Measurements from ENCODE around the gene ABCG2. TPM values are rescaled to one million over a fixed set of nuclear protein-coding genes. Genes with fewer than 3 reads are reported as not detected.
"Not testable (repeated sequence)": the region's sequence is repeated elsewhere in the genome, so short reads cannot be mapped to it uniquely, and the experiment has no call there.

ABCG2 gene
- polyA plus RNA-seq, 2 of the 4 experiments (the other 2 are of a cell fraction): 27.9 to 55.3 TPM

GRCh38 chr4:88108747-88109122, 49.7 kb downstream of the ABCG2 start:
- no peak for TF ChIP-seq ZSCAN20 (CRISPR knock-in tag; IDR thresholded peaks at IDR 0.05)
- no peak for TF ChIP-seq EHMT2 (IDR thresholded peaks at IDR 0.05; ENCODE audit: low read depth)
- no peak for TF ChIP-seq RARB (CRISPR knock-in tag; IDR thresholded peaks at IDR 0.05)
- no peak for TF ChIP-seq JUN (IDR thresholded peaks at IDR 0.05)
- TF ChIP-seq MAZ (IDR thresholded peaks at IDR 0.05; ENCODE audit: borderline replicate concordance, low read depth, low read length): no peak
- TF ChIP-seq RNF2 (IDR thresholded peaks at IDR 0.05; ENCODE audit: borderline replicate concordance, low read depth): no peak
- TF ChIP-seq KDM5A (IDR thresholded peaks at IDR 0.05): no peak
- no peak for TF ChIP-seq PHF8 (IDR thresholded peaks at IDR 0.05; ENCODE audit: borderline replicate concordance, low read depth)
- H3K9me3 ChIP-seq: no peaks in the 10 kb centered on the region
- DNase-seq (ENCODE audit: low read depth in 1 of 2, low spot score in 1 of 2) (no peak), ATAC-seq (no peak), FAIRE-seq (no peak)
- ChIA-PET CTCF (interaction anchor here (1.1 kb wide), 1 partner anchor 9 kb away, joined by 7 read pairs; no protein-coding TSS in a partner anchor), POLR2A (no interaction called here)
- peaks cover 67% of the 10 kb centered on the region for H3K4me1 ChIP-seq
- H3K27ac ChIP-seq: peak overlapping the region; percentile 87 to 97
- H3K4me2 ChIP-seq: peak overlapping the region; percentile 76
- no peak overlapping the region for H3K4me3 ChIP-seq
- 77% methylated on average over 5 of the region's 5 CpGs for WGBS (ENCODE audit: missing lambda C conversion rate)

- H3K4me3 ChIP-seq; POLR2A ChIA-PET; H3K9me3 ChIP-seq; DNase-seq (ENCODE audit: low read depth in 1 of 2, low spot score in 1 of 2); FAIRE-seq: not testable (repeated sequence)
- Histone ChIP-seq H3K4me2 (peak overlapping the region; percentile 76), H3K27ac (peak overlapping the region; percentile 87 to 97), H3K4me1 (peaks cover 67% of the 10 kb centered on the region)
- CTCF ChIA-PET: interaction anchor here (1.1 kb wide), 1 partner anchor 10 kb away, joined by 7 read pairs; no protein-coding TSS in a partner anchor
- 7% methylated on average over 7 of the region's 7 CpGs for WGBS (ENCODE audit: missing lambda C conversion rate)
- peak in 1 of 2 experiments; percentile 14; a peak in 3 of 6 replicates for ATAC-seq
Measured at GRCh38 chr4:88108108-88108465, 50.4 kb downstream of the ABCG2 start.

GRCh38 chr4:88107406-88108107, 50.9 kb downstream of the ABCG2 start:
- 0% methylated on average over 2 of the region's 2 CpGs for WGBS (ENCODE audit: missing lambda C conversion rate)
- CTCF ChIA-PET: interaction anchor here (1.1 kb wide), 1 partner anchor 10 kb away, joined by 7 read pairs; no protein-coding TSS in a partner anchor
- H3K4me2 ChIP-seq: peak overlapping the region; percentile 76
- TF ChIP-seq ZFP36 (IDR thresholded peaks at IDR 0.05; ENCODE audit: borderline replicate concordance, partially characterized antibody): no peak
- TF ChIP-seq MYC (IDR thresholded peaks at IDR 0.05; ENCODE audit: borderline replicate concordance, low read length): no peak
- TF ChIP-seq REST (IDR thresholded peaks at IDR 0.05): no peak
- no peak for TF ChIP-seq MAZ (IDR thresholded peaks at IDR 0.05; ENCODE audit: borderline replicate concordance, low read depth, low read length)
- TF ChIP-seq CEBPB (IDR thresholded peaks at IDR 0.05): peak in 1 of 2 experiments; percentile 78; a peak in 3 of 4 replicates
- TF ChIP-seq MAX (IDR thresholded peaks at IDR 0.05): peak; percentile 77
- peak; percentile 37; the same call in 1 of the 2 replicates for TF ChIP-seq PBX3 (IDR thresholded peaks at IDR 0.05)
- TF ChIP-seq RFX5 (IDR thresholded peaks at IDR 0.05): no peak
- peak; percentile 96 for TF ChIP-seq RARB (CRISPR knock-in tag; IDR thresholded peaks at IDR 0.05)
- TF ChIP-seq POLR2AphosphoS2 (conservative IDR thresholded peaks at IDR 0.05; ENCODE audit: low read length): no peak
- TF ChIP-seq FOSB (CRISPR knock-in tag; IDR thresholded peaks at IDR 0.05): no peak
- peak; percentile 91 for TF ChIP-seq ESRRA (IDR thresholded peaks at IDR 0.05; ENCODE audit: borderline replicate concordance, low read length)
- no peak for TF ChIP-seq TFCP2L1 (CRISPR knock-in tag; IDR thresholded peaks at IDR 0.05)
- no peak for TF ChIP-seq PHF8 (IDR thresholded peaks at IDR 0.05; ENCODE audit: borderline replicate concordance, low read depth)
- TF ChIP-seq RAD21 (conservative IDR thresholded peaks at IDR 0.05 in 1 of 2, IDR thresholded peaks at IDR 0.05 in 1 of 2): peak; percentile 15 to 21; a peak in 2 of 5 replicates
- 0 out of 3 replicates have a peak, but pooled peaks have one; percentile 9 for TF ChIP-seq SMC3 (IDR thresholded peaks at IDR 0.05)
- TF ChIP-seq EHF (CRISPR knock-in tag; IDR thresholded peaks at IDR 0.05): peak; percentile 46; the same call in 1 of the 2 replicates
- no peak for TF ChIP-seq CBX8 (IDR thresholded peaks at IDR 0.05)
- TF ChIP-seq ELK1 (IDR thresholded peaks at IDR 0.05; ENCODE audit: low read depth, low read length): no peak
- TF ChIP-seq KDM5A (IDR thresholded peaks at IDR 0.05): no peak
- TF ChIP-seq GATA3 (IDR thresholded peaks at IDR 0.05; ENCODE audit: borderline replicate concordance): peak; percentile 75
- peak; percentile 98 for TF ChIP-seq MAFK (IDR thresholded peaks at IDR 0.05; ENCODE audit: partially characterized antibody)
- TF ChIP-seq ZSCAN20 (CRISPR knock-in tag; IDR thresholded peaks at IDR 0.05): no peak
- no peak for TF ChIP-seq POLR2A (IDR thresholded peaks at IDR 0.05; ENCODE audit: low read length)
- TF ChIP-seq NPAS2 (CRISPR knock-in tag; IDR thresholded peaks at IDR 0.05; ENCODE audit: borderline replicate concordance): no peak

More at GRCh38 chr4:88107406-88108107, 50.9 kb downstream of the ABCG2 start:
- ATAC-seq (peak; percentile 94 to 97), DNase-seq (ENCODE audit: low read depth in 1 of 2, low spot score in 1 of 2) (peak; percentile 73 to 95), FAIRE-seq (peak; percentile 86)
- H3K9me3 ChIP-seq: no peaks in the 10 kb centered on the region
- peak overlapping the region; percentile 87 to 97 for H3K27ac ChIP-seq
- H3K4me3 ChIP-seq: no peak overlapping the region
- POLR2A ChIA-PET: no interaction called here
- peaks cover 67% of the 10 kb centered on the region for H3K4me1 ChIP-seq

Data from A549 (cell line).